Keratinocyte (primary cell): ENCODE measurements around the gene AMACR. TPM values are rescaled to one million over a fixed set of nuclear protein-coding genes. Genes with fewer than 3 reads are reported as not detected.

ENCODE experiments used
- DNase-seq: peaks from one replicate; pipeline ENCODE4 v3.0.0-alpha.2; 2011; ENCODE audit warnings: low read depth, missing footprints, low spot score
- FAIRE-seq: peaks from 2 replicates; lab custom pipeline; 2011; peaks lifted over from hg19 to GRCh38; lab: Jason Lieb, UNC
- H2AFZ ChIP-seq: 2 replicates; pipeline ENCODE4 v1.6.0; 2012; ENCODE audit warnings: low read length, control low read depth, inconsistent platforms; ENCODE audit not compliant: control insufficient read depth
- H3K27ac ChIP-seq: 2 replicates; pipeline ENCODE4 v1.5.1; 2011; ENCODE audit warnings: low read length; ENCODE audit not compliant: control insufficient read depth, insufficient read depth
- H3K27me3 ChIP-seq: 3 replicates; pipeline ENCODE4 v1.6.0; 2011; ENCODE audit warnings: low read length; ENCODE audit not compliant: control insufficient read depth, insufficient read depth; ENCODE audit errors: extremely low read depth
- H3K36me3 ChIP-seq, 2 experiments: 2 replicates in 1 of 2; 3 replicates in 1 of 2; pipeline ENCODE4 v1.5.1; 2011; ENCODE audit warnings: low read length in 2 of 2, mild to moderate bottlenecking in 1 of 2; ENCODE audit not compliant: control insufficient read depth in 2 of 2, insufficient read depth in 2 of 2; ENCODE audit errors: extremely low read depth in 1 of 2
- H3K4me1 ChIP-seq: 3 replicates; pipeline ENCODE4 v1.5.1; 2011; ENCODE audit warnings: low read length; ENCODE audit not compliant: control insufficient read depth, insufficient read depth; ENCODE audit errors: extremely low read depth
- H3K4me2 ChIP-seq: 3 replicates; pipeline ENCODE4 v1.6.0; 2011; ENCODE audit warnings: low read depth, low read length; ENCODE audit not compliant: control insufficient read depth, insufficient read depth; ENCODE audit errors: extremely low read depth
- H3K4me3 ChIP-seq, 3 experiments: fragments of 200-600 bp in 1 of 3; sonication (generic) in 1 of 3; 2 replicates in 2 of 3; 3 replicates in 1 of 3; pipeline ENCODE4 v1.5.1; 2011 to 2016; ENCODE audit warnings: low read length in 3 of 3, mild to moderate bottlenecking in 3 of 3, control low read depth in 2 of 3, inconsistent platforms in 1 of 3, low read depth in 1 of 3, mixed read lengths in 1 of 3, mixed run types in 1 of 3, moderate library complexity in 1 of 3; ENCODE audit not compliant: control insufficient read depth in 2 of 3, insufficient read depth in 2 of 3; ENCODE audit errors: extremely low read depth in 1 of 3
- H3K79me2 ChIP-seq: 2 replicates; pipeline ENCODE4 v1.6.0; 2012; ENCODE audit warnings: low read length; ENCODE audit not compliant: control insufficient read depth, insufficient read depth
- H3K9ac ChIP-seq: 3 replicates; pipeline ENCODE4 v1.6.0; 2011; ENCODE audit warnings: low read length; ENCODE audit not compliant: control insufficient read depth, insufficient read depth; ENCODE audit errors: extremely low read depth
- H3K9me1 ChIP-seq: 3 replicates; pipeline ENCODE4 v1.6.0; 2011; ENCODE audit warnings: low read length; ENCODE audit not compliant: control insufficient read depth, insufficient read depth; ENCODE audit errors: extremely low read depth
- H3K9me3 ChIP-seq: 2 replicates; pipeline ENCODE4 v1.5.1; 2012; ENCODE audit warnings: low read depth, low read length; ENCODE audit not compliant: control insufficient read depth
- H4K20me1 ChIP-seq: 3 replicates; pipeline ENCODE4 v1.6.0; 2011; ENCODE audit warnings: low read length; ENCODE audit not compliant: control insufficient read depth, insufficient read depth; ENCODE audit errors: extremely low read depth
- EZH2 ChIP-seq: IDR thresholded peaks from one replicate; pipeline ENCODE4 v1.6.1; 2012; ENCODE audit warnings: inconsistent platforms, mild to moderate bottlenecking, low read length, moderate library complexity
- dilution Hi-C: fragments of 300-500 bp; cut with MboI; formaldehyde crosslinking; loops from one replicate; pipeline ENCODE4 v1.7.0; 2020; ENCODE audit warnings: low sequenced_read_pairs; ENCODE audit not compliant: extremely low pct_ligation_motif_present
- polyA plus RNA-seq, 5 experiments: library from polyadenylated mRNA; depleted of rRNA in 3 of 5; stranded (reverse) in 3 of 5; stranded (forward) in 1 of 5; unstranded in 1 of 5; fragments of >200 nt; gene quantifications; 1 replicate in 1 of 5; 2 replicates in 3 of 5; 3 replicates in 1 of 5; pipeline versions ENCODE4 v1.2.1 to v1.2.3, GENCODE V29; 2011 to 2012; ENCODE audit warnings: missing spikeins in 2 of 5, low read depth in 1 of 5, low replicate concordance in 1 of 5
- TF ChIP-seq, protein P1 (sequence below), 3 experiments: IDR thresholded peaks in 1 of 3; conservative IDR thresholded peaks in 1 of 3; optimal IDR thresholded peaks in 1 of 3; 2 replicates in 2 of 3; 3 replicates in 1 of 3; pipeline versions ENCODE3 to v1.5.1; 2011; ENCODE audit warnings: low read length in 3 of 3, mild to moderate bottlenecking in 3 of 3, moderate library complexity in 2 of 3, control low read depth in 1 of 3, inconsistent platforms in 1 of 3; ENCODE audit not compliant: insufficient read depth in 2 of 3; ENCODE audit errors: extremely low read depth in 1 of 3

The AMACR gene
- polyA plus RNA-seq, 1 donor (not counting 4 experiments of a cell fraction or from before 2014, with no cell fraction given), result 20.3 TPM

DNA sequence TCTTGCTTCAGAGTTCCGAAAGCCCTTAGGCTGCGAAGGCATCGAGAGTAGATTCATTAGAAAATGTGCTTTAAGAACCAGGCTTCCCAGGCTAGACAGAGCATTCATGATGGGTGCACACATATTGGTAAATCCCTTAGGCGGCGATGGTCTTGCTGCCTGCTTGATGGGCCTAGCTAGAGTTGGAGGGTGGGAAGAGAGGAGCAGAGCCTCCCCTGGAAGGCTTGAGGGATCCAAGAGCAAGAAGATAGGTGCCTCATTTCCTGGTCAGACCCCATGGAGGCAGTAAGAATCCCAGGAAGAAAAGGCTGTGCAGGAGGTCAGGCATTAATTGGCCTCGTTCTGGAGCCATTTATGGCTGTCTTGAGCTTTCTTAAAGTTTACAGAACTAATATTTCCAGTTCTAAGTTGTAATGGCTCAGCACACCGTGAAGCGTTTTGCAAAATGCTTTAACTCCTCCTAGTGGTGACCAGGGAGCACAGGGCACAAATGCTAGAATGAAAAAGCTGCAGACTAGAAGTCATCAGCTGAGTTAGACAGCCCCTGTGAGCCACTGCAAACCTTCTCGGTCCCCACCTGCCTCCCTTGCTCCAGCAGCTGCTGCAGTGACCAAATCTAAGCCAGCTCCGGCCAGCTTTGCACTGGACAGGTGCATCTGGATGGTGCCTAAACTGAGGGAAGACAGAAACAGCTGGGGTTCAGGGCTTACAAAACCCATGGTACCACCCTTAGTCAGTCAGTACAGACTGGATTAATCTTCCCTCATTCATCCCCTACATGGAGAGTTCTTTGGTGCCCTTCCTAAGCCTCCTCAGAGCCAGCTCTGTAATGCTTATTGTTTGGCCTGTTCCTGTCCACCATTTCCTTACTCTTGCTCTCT, 38.0 kb downstream of the AMACR start:
- peak; percentile 26 for FAIRE-seq
- Histone ChIP-seq H3K27ac (no peak overlapping the region), H3K9me1 (no peaks in the 10 kb centered on the region), H2AFZ (no peak overlapping the region), H3K79me2 (no peaks in the 10 kb centered on the region), H3K9ac (no peak overlapping the region), H3K4me2 (no peak overlapping the region), H3K4me1 (no peaks in the 10 kb centered on the region), H3K4me3 (no peak overlapping the region), H3K36me3 (no peaks in the 10 kb centered on the region), H3K27me3 (peaks cover 1% of the 10 kb centered on the region), H4K20me1 (no peaks in the 10 kb centered on the region), H3K9me3 (no peaks in the 10 kb centered on the region)
- dilution Hi-C loops, result no loop called here
- DNase-seq, result no peak
- no peak for TF ChIP-seq EZH2
- TF ChIP-seq, protein P1, sequence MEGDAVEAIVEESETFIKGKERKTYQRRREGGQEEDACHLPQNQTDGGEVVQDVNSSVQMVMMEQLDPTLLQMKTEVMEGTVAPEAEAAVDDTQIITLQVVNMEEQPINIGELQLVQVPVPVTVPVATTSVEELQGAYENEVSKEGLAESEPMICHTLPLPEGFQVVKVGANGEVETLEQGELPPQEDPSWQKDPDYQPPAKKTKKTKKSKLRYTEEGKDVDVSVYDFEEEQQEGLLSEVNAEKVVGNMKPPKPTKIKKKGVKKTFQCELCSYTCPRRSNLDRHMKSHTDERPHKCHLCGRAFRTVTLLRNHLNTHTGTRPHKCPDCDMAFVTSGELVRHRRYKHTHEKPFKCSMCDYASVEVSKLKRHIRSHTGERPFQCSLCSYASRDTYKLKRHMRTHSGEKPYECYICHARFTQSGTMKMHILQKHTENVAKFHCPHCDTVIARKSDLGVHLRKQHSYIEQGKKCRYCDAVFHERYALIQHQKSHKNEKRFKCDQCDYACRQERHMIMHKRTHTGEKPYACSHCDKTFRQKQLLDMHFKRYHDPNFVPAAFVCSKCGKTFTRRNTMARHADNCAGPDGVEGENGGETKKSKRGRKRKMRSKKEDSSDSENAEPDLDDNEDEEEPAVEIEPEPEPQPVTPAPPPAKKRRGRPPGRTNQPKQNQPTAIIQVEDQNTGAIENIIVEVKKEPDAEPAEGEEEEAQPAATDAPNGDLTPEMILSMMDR (optimal IDR thresholded peaks at IDR 0.05 in 1 of 3, IDR thresholded peaks at IDR 0.05 in 1 of 3, conservative IDR thresholded peaks at IDR 0.05 in 1 of 3; ENCODE audit: extremely low read depth in 1 of 3, insufficient read depth in 2 of 3, low read length in 3 of 3), result peak; percentile 67 to 78 (median 70)

DNA sequence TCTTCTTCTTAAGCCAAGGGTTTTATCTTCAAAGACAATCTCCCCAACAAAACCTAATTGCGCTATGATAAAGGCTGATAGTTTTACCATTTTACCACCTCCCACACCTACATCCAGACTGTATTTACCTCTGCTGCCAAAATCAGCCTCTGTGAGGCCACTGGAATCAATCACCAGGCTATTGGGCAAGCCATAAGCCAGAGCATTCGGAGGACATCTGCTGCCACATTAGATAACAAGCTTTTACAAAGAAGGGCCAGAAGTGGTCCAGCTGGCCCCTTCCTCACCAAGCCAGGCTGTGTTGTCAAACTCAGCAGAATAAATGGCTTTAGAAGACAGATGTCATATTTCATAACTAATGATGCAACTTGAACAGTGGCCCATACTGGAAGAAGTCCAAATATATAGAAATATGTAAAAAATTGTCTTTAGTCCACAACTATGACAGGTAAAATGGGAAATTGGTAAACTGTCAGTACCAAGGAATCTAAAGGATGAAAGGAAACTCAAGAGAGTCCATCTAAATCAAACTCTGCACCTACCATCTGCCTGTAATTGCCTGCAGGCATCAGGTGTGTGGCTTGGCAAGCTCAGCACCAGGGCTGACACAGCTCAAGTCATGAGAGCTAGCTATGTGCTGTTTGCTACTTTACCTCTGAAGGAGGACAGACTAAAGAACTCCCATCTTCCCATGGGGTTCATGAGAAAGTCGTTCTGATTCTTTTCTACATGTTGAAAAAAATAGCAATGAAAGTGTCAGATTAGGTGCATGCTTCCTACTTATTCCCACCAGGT, 39.4 kb downstream of the AMACR start:
- peak; percentile 44 for FAIRE-seq
- H3K27ac ChIP-seq, result no peak overlapping the region
- dilution Hi-C loops, result no loop called here

More for the DNA sequence above, 39.4 kb downstream of the AMACR start:
- no peaks in the 10 kb centered on the region for H3K9me3 ChIP-seq
- peaks cover 2% of the 10 kb centered on the region for H3K27me3 ChIP-seq
- H3K9ac ChIP-seq, result no peak overlapping the region
- no peak overlapping the region for H2AFZ ChIP-seq
- no peaks in the 10 kb centered on the region for H4K20me1 ChIP-seq
- no peaks in the 10 kb centered on the region for H3K79me2 ChIP-seq
- DNase-seq, result peak; percentile 1
- H3K4me3 ChIP-seq, result no peak overlapping the region
- no peaks in the 10 kb centered on the region for H3K36me3 ChIP-seq
- H3K4me1 ChIP-seq, result no peaks in the 10 kb centered on the region
- no peaks in the 10 kb centered on the region for H3K9me1 ChIP-seq
- TF ChIP-seq, protein P1 (optimal IDR thresholded peaks at IDR 0.05 in 1 of 3, IDR thresholded peaks at IDR 0.05 in 1 of 3, conservative IDR thresholded peaks at IDR 0.05 in 1 of 3; ENCODE audit: extremely low read depth in 1 of 3, insufficient read depth in 2 of 3, low read length in 3 of 3), result no peak
- TF ChIP-seq EZH2, result no peak
- no peak overlapping the region for H3K4me2 ChIP-seq
